A549 (cell line): ENCODE data around the gene HSPA4L. TPM values are rescaled to one million over a fixed set of nuclear protein-coding genes. Genes with fewer than 3 reads are reported as not detected.

Experiments
- ATAC-seq, 2 experiments: fragments of 200-7000 bp in 1 of 2; fragments of >200 bp in 1 of 2; cut with Nextera tagmentation in 1 of 2; cut with Tn5 transposase in 1 of 2; 3 replicates each; pipeline versions ENCODE4 v1.8.0 to v1.9.1; 2018 to 2020; ENCODE audit warnings: mild to moderate bottlenecking in 1 of 2, moderate library complexity in 1 of 2
- CTCF ChIA-PET: fragments of 300-600 bp; sonication (Branson Sonifier 250); formaldehyde crosslinking; extraction: SDS; loops from one replicate; lab custom pipeline; 2021; ENCODE audit warnings: antibody characterized with exemption, inconsistent platforms; lab: Yijun Ruan, JAX
- POLR2A ChIA-PET: fragments of 350-600 bp; formaldehyde crosslinking; extraction: SDS; loops from one replicate; lab custom pipeline; 2021; ENCODE audit warnings: antibody characterized with exemption, inconsistent platforms; lab: Yijun Ruan, JAX
- DNase-seq, 2 experiments: peaks; one replicate each; pipeline versions ENCODE4 v3.0.0 to v3.0.0-alpha.2; 2011 to 2016; ENCODE audit warnings: low read depth in 1 of 2, low spot score in 1 of 2
- FAIRE-seq: peaks from 2 replicates; lab custom pipeline; 2011; peaks lifted over from hg19 to GRCh38; lab: Jason Lieb, UNC
- H3K27ac ChIP-seq, 2 experiments: fragments of >200 bp; sonication (Bioruptor Twin); formaldehyde crosslinking; 3 replicates each; pipeline ENCODE4 v1.5.1; 2016 to 2017
- H3K4me1 ChIP-seq: fragments of >200 bp; sonication (Bioruptor Twin); formaldehyde crosslinking; 3 replicates; pipeline ENCODE4 v1.6.1; 2016
- H3K4me2 ChIP-seq: fragments of >200 bp; sonication (Bioruptor Twin); formaldehyde crosslinking; 3 replicates; pipeline ENCODE4 v1.6.1; 2016
- H3K4me3 ChIP-seq: fragments of >200 bp; sonication (Bioruptor Twin); formaldehyde crosslinking; 3 replicates; pipeline ENCODE4 v1.5.1; 2016
- H3K9me3 ChIP-seq: fragments of >200 bp; sonication (Bioruptor Twin); formaldehyde crosslinking; 3 replicates; pipeline ENCODE4 v1.6.1; 2016
- BCL3 ChIP-seq: fragments of >200 bp; sonication (Bioruptor Twin); formaldehyde crosslinking; IDR thresholded peaks from 3 replicates; pipeline ENCODE4 v1.6.1; 2016
- CEBPB ChIP-seq, 2 experiments: fragments of >200 bp in 1 of 2; sonication (Bioruptor Twin) in 1 of 2; formaldehyde crosslinking in 1 of 2; IDR thresholded peaks; 2 replicates each; pipeline ENCODE4 v1.6.1; 2012 to 2016
- CHD4 ChIP-seq: fragments of 200-600 bp; sonication (generic); IDR thresholded peaks from 2 replicates; pipeline ENCODE4 v1.6.1; 2016; ENCODE audit warnings: antibody characterized with exemption, mild to moderate bottlenecking, borderline replicate concordance
- EHMT2 ChIP-seq: fragments of 200-600 bp; sonication (generic); IDR thresholded peaks from 2 replicates; pipeline ENCODE4 v1.6.1; 2016; ENCODE audit warnings: antibody characterized with exemption, low read depth, mild to moderate bottlenecking, moderate library complexity
- EP300 ChIP-seq, 2 experiments: fragments of >200 bp; sonication (Bioruptor Twin); formaldehyde crosslinking; IDR thresholded peaks; 2 replicates in 1 of 2; 3 replicates in 1 of 2; pipeline ENCODE4 v1.6.1; 2016 to 2017
- ESRRA ChIP-seq: fragments of 150-350 bp; IDR thresholded peaks from 2 replicates; pipeline ENCODE4 v1.6.1; 2014; ENCODE audit warnings: mild to moderate bottlenecking, low read length, borderline replicate concordance
- FOSL2 ChIP-seq, 2 experiments: fragments of 450-650 bp in 1 of 2; fragments of >200 bp in 1 of 2; sonication (Bioruptor Twin) in 1 of 2; formaldehyde crosslinking; IDR thresholded peaks; 2 replicates each; pipeline versions ENCODE4 v1.5.0 to v1.6.1; 2016 to 2020; ENCODE audit warnings: mild to moderate bottlenecking in 1 of 2, moderate library complexity in 1 of 2
- HDAC2 ChIP-seq: fragments of 200-600 bp; sonication (generic); IDR thresholded peaks from 2 replicates; pipeline ENCODE4 v1.6.1; 2016
- HEYL ChIP-seq: fragments of 250-450 bp; sonication (Bioruptor Pico); IDR thresholded peaks from 2 replicates; pipeline ENCODE4 v1.8.0; 2021; ENCODE audit warnings: mild to moderate bottlenecking, moderate library complexity
- HOXB13 ChIP-seq: fragments of 250-450 bp; sonication (Bioruptor Pico); IDR thresholded peaks from 2 replicates; pipeline ENCODE4 v1.5.0; 2020; ENCODE audit warnings: low read depth, mild to moderate bottlenecking, moderate library complexity
- JUNB ChIP-seq: fragments of >200 bp; sonication (Bioruptor Twin); formaldehyde crosslinking; IDR thresholded peaks from 2 replicates; pipeline ENCODE4 v1.6.1; 2016
- MAFK ChIP-seq: fragments of 450-650 bp; IDR thresholded peaks from 2 replicates; pipeline ENCODE4 v1.6.1; 2014; ENCODE audit not compliant: partially characterized antibody
- NFE2L2 ChIP-seq: fragments of 150-350 bp; conservative IDR thresholded peaks from 2 replicates; pipeline ENCODE4 v1.6.1; 2014; ENCODE audit warnings: low read length
- NPAS2 ChIP-seq: fragments of 250-450 bp; sonication (Bioruptor Pico); IDR thresholded peaks from 2 replicates; pipeline ENCODE4 v1.8.0; 2022; ENCODE audit warnings: mild to moderate bottlenecking, moderate library complexity, borderline replicate concordance
- NR3C1 ChIP-seq: fragments of >200 bp; sonication (Bioruptor Twin); formaldehyde crosslinking; IDR thresholded peaks from 3 replicates; pipeline ENCODE4 v1.6.1; 2017
- RARB ChIP-seq: fragments of 250-450 bp; sonication (Bioruptor Pico); IDR thresholded peaks from 2 replicates; pipeline ENCODE4 v1.8.0; 2021; ENCODE audit warnings: mild to moderate bottlenecking, moderate library complexity
- RCOR1 ChIP-seq: fragments of 150-350 bp; IDR thresholded peaks from 2 replicates; pipeline ENCODE4 v1.6.1; 2014; ENCODE audit warnings: antibody characterized with exemption, low read length, low read depth
- REST ChIP-seq: fragments of 200-600 bp; sonication (generic); IDR thresholded peaks from 2 replicates; pipeline ENCODE4 v1.6.1; 2016; ENCODE audit warnings: antibody characterized with exemption, mild to moderate bottlenecking, moderate library complexity
- SMC3 ChIP-seq: fragments of >200 bp; sonication (Bioruptor Twin); formaldehyde crosslinking; IDR thresholded peaks from 3 replicates; pipeline ENCODE4 v1.6.1; 2018; ENCODE audit warnings: inconsistent platforms
- TFCP2L1 ChIP-seq: fragments of 250-450 bp; sonication (Bioruptor Pico); IDR thresholded peaks from 2 replicates; pipeline ENCODE4 v1.5.0; 2021; ENCODE audit warnings: mild to moderate bottlenecking
- TP53 ChIP-seq: fragments of 250-450 bp; sonication (Bioruptor Pico); IDR thresholded peaks from 2 replicates; pipeline ENCODE4 v1.5.0; 2021; ENCODE audit warnings: mild to moderate bottlenecking, moderate library complexity
- ZFP36 ChIP-seq: fragments of 450-650 bp; IDR thresholded peaks from 2 replicates; pipeline ENCODE4 v1.6.1; 2014; ENCODE audit warnings: borderline replicate concordance; ENCODE audit not compliant: partially characterized antibody
- WGBS: methylation state at CpG from one replicate; pipeline ENCODE4 v1.1.6; 2017; ENCODE audit errors: missing lambda C conversion rate; 5-methylcytosine and 5-hydroxymethylcytosine counted together
- polyA plus RNA-seq, 4 experiments: library from polyadenylated mRNA; depleted of rRNA in 3 of 4; stranded (reverse); fragments of >200 nt; fragmentation: RNase III in 1 of 4; extraction: RNeasy Plus Mini Kit Qiagen cat#74134 plus additional on column Dnase treatment in 1 of 4; gene quantifications; 2 replicates in 3 of 4; 3 replicates in 1 of 4; pipeline ENCODE4 v1.2.3, GENCODE V29; 2011 to 2017
- TF ChIP-seq, protein P1 (sequence below): IDR thresholded peaks from 2 replicates; pipeline ENCODE4 v1.6.1; 2012

HSPA4L gene
- polyA plus RNA-seq, 2 of the 4 experiments (the other 2 are of a cell fraction), result 10.9 to 12.1 TPM

DNA sequence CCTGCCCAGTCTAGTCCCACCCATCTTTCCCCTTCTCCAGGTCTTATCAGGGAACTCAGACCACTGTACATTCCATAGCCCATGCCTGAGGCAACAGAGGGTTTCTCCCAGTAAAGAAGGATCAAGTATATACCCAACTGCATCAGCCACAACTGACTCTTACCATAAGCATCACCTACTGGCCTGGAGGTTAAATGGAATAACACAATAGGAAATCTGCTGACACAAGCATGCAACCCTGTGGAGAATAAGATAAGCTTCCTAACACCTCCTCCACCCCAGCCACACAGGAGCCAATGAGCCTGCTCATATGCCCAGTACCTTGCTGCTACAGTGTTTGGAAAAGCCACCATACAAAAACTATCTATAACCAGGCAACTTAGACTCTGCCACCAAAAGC is 63.9 kb downstream of the HSPA4L start:
- Histone ChIP-seq H3K9me3 (peaks cover 16% of the 10 kb centered on the region; the same call in 2 of the 3 replicates), H3K4me3 (no peak overlapping the region), H3K27ac (no peak overlapping the region), H3K4me2 (no peak overlapping the region), H3K4me1 (no peaks in the 10 kb centered on the region)
- ATAC-seq (no peak), FAIRE-seq (no peak), DNase-seq (no peak)
- TF ChIP-seq HOXB13 (CRISPR knock-in tag) (no peak), MAFK (peak; percentile 24)
- ChIA-PET CTCF (no interaction called here), POLR2A (no interaction called here)

GRCh38 chr4:127846765-127847164 is 64.6 kb downstream of the HSPA4L start:
- Histone ChIP-seq H3K9me3 (peaks cover 16% of the 10 kb centered on the region; the same call in 2 of the 3 replicates), H3K4me1 (no peaks in the 10 kb centered on the region), H3K4me3 (no peak overlapping the region), H3K4me2 (no peak overlapping the region), H3K27ac (no peak overlapping the region)
- no peak for FAIRE-seq
- no peak for DNase-seq
- ChIA-PET POLR2A (no interaction called here), CTCF (no interaction called here)
- TF ChIP-seq TP53 (CRISPR knock-in tag), result no peak
- no peak for TF ChIP-seq BCL3
- TF ChIP-seq HDAC2, result no peak
- TF ChIP-seq NR3C1, result no peak
- WGBS, result 56% methylated on average over 1 of the region's 1 CpG
- no peak for ATAC-seq

DNA sequence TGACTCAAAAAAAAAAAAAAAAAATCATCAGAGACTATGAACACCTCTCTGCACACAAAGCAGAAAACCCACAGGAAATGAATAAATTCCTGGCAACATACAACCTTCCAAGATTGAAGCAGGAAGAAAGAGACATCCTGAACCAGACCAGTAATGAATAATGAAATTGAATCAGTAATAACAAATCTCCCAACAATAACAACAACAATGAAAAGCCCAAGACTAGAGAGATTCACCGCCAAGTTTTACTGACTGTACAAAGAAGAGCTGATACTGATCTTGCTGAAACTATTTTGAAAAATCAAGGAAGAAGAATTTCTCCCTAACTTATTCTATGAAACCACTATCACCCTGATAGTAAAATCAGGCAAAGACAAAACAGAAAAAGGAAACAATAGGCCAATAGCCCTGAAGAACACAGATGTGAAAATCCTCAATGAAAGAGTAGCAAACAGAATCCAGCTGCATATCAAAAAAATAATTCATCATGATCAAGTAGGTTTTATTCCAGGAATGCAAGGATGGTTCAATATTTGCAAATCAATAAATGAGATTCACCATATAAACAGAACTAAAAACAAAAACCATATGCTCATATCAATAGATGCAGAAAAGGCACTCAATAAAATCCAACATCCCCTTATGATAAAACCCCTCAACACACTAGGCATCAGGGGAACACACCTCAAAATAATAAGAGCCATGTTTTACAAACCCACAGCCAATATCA is 67.5 kb downstream of the HSPA4L start:
- DNase-seq (no peak), ATAC-seq (no peak), FAIRE-seq (no peak)
- ChIA-PET CTCF (no interaction called here), POLR2A (no interaction called here)
- peaks cover 19% of the 10 kb centered on the region; the same call in 2 of the 3 replicates for H3K9me3 ChIP-seq
- H3K4me2 ChIP-seq, result no peak overlapping the region
- TF ChIP-seq NPAS2 (CRISPR knock-in tag) (no peak), TP53 (CRISPR knock-in tag) (no peak), FOSL2 (IDR thresholded peaks at IDR 0.05) (no peak), FOSL2 (CRISPR knock-in tag; IDR thresholded peaks at IDR 0.05) (no peak), CHD4 (no peak), EHMT2 (no peak)
- no peak overlapping the region for H3K27ac ChIP-seq
- WGBS, result 88% methylated on average over 1 of the region's 1 CpG
- H3K4me1 ChIP-seq, result no peaks in the 10 kb centered on the region
- no peak overlapping the region for H3K4me3 ChIP-seq

DNA sequence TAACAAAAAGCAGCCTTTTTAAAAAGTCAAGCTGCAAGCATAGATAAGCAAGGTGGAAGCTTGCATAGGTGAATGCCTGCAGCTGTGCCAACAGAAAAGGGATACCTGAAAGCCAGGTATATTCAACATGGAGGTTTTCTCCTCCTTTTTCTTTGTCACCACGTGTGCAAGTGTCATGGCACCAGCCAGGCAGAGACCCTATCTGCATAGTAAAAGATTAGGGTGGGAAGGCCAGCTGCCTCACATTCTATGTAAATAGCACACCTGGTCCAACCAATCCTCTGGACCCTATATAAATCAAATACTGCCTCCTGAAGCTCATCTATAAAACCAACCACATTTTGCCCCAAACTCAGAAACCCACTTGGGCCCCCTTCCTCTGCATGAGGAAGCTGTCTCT is 70.5 kb downstream of the HSPA4L start:
- Histone ChIP-seq H3K4me1 (no peaks in the 10 kb centered on the region), H3K4me3 (no peak overlapping the region), H3K27ac (no peak overlapping the region), H3K9me3 (peaks cover 19% of the 10 kb centered on the region; the same call in 2 of the 3 replicates), H3K4me2 (no peak overlapping the region)
- ChIA-PET CTCF (no interaction called here), POLR2A (no interaction called here)
- no peak for ATAC-seq
- WGBS, result 16% methylated on average over 1 of the region's 1 CpG
- FAIRE-seq, result no peak
- DNase-seq, result no peak
- TF ChIP-seq RARB (CRISPR knock-in tag), result no peak
- no peak for TF ChIP-seq ESRRA
- no peak for TF ChIP-seq BCL3
- no peak for TF ChIP-seq EP300 (IDR thresholded peaks at IDR 0.05)
- TF ChIP-seq NFE2L2, result no peak
- TF ChIP-seq SMC3, result no peak
- TF ChIP-seq, protein P1, sequence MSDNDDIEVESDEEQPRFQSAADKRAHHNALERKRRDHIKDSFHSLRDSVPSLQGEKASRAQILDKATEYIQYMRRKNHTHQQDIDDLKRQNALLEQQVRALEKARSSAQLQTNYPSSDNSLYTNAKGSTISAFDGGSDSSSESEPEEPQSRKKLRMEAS, result no peak
- no peak for TF ChIP-seq NR3C1
- TF ChIP-seq CEBPB (IDR thresholded peaks at IDR 0.05), result no peak
- no peak for TF ChIP-seq RCOR1
- TF ChIP-seq MAFK, result no peak
- no peak for TF ChIP-seq HEYL (CRISPR knock-in tag)
- no peak for TF ChIP-seq TP53 (CRISPR knock-in tag)
- no peak for TF ChIP-seq JUNB
- no peak for TF ChIP-seq REST
- TF ChIP-seq ZFP36, result no peak
- TF ChIP-seq FOSL2 (IDR thresholded peaks at IDR 0.05), result no peak
- no peak for TF ChIP-seq FOSL2 (CRISPR knock-in tag; IDR thresholded peaks at IDR 0.05)
- TF ChIP-seq NPAS2 (CRISPR knock-in tag), result no peak
- TF ChIP-seq TFCP2L1 (CRISPR knock-in tag), result no peak
